HG02870 (cell line): ENCODE measurements around the gene GPR6.

Experiments
- ATAC-seq: cut with Tn5 transposase; IDR thresholded peaks from one replicate; pipeline ENCODE4 v1.9.1; 2021; ENCODE audit warnings: mild to moderate bottlenecking, moderate library complexity; ENCODE audit not compliant: unreplicated experiment

The GPR6 gene

GRCh38 chr6:109998159-109998785 is 20.2 kb downstream of the GPR6 start:
- no peak for ATAC-seq

GRCh38 chr6:109999740-110000139 is 21.6 kb downstream of the GPR6 start:
- ATAC-seq: no peak

GRCh38 chr6:110002676-110003075 is 24.6 kb downstream of the GPR6 start:
- ATAC-seq: no peak

- no peak for ATAC-seq
Observed at GRCh38 chr6:110013386-110013785, 35.3 kb downstream of the GPR6 start.

GRCh38 chr6:110015206-110015605 is 37.1 kb downstream of the GPR6 start:
- no peak for ATAC-seq

- no peak for ATAC-seq
Observed at GRCh38 chr6:110017306-110017705, 39.2 kb downstream of the GPR6 start.

- ATAC-seq: no peak
Observed at GRCh38 chr6:110017946-110018345, 39.8 kb downstream of the GPR6 start.

GRCh38 chr6:110018486-110018885 is 40.4 kb downstream of the GPR6 start:
- no peak for ATAC-seq

GRCh38 chr6:110020888-110021287 is 42.8 kb downstream of the GPR6 start:
- no peak for ATAC-seq

- ATAC-seq: no peak
Observed at GRCh38 chr6:110029144-110029543, 51.0 kb downstream of the GPR6 start.
